Measurements from ENCODE around the gene LAT. TPM values are rescaled to one million over a fixed set of nuclear protein-coding genes. Genes with fewer than 3 reads are reported as not detected.

LAT gene
- total RNA-seq, 1 experiment from 2014 or later, result 3.3 TPM

GRCh38 chr16:28935924-28936783 lies 48.7 kb upstream of the LAT start:
- peak; percentile 69 for DNase-seq (ENCODE audit: low read depth, low spot score)
- H3K27ac ChIP-seq (ENCODE audit: low read depth, low read length), result no peak overlapping the region
- H3K9me3 ChIP-seq (ENCODE audit: control insufficient read depth in 1 of 2, insufficient read depth in 1 of 2, low read depth in 1 of 2, low read length in 2 of 2), result no peaks in the 10 kb centered on the region
- H3K9ac ChIP-seq (ENCODE audit: low read length), result no peak overlapping the region
- ATAC-seq, result peak; percentile 99
- H4K20me1 ChIP-seq (ENCODE audit: insufficient read depth), result no peaks in the 10 kb centered on the region
- H3K4me3 ChIP-seq (replicated peaks in 1 of 2; ENCODE audit: low read depth in 1 of 2, low read length in 2 of 2), result peak overlapping the region in 1 of 2 experiments; percentile 39; a peak in 3 of 4 replicates
- CTCF ChIA-PET, result interaction anchor here (1.1 kb wide), 1 partner anchor 9 kb away, joined by 10 read pairs; no protein-coding TSS in a partner anchor
- peak overlapping the region; percentile 56 for H2AFZ ChIP-seq (ENCODE audit: low read depth, low read length, poor library complexity, severe bottlenecking)
- peak overlapping the region; percentile 66 for H3K4me2 ChIP-seq (ENCODE audit: low read length)
- intact Hi-C loops (cut with micrococcal nuclease), result no loop called here
- POLR2A ChIA-PET, result interaction anchor here (0.8 to 1.1 kb wide), 2 partner anchors 9 to 14 kb away, joined by 4 read pairs; partner anchors contain the start of gene NFATC2IP
- no peaks in the 10 kb centered on the region for H3K27me3 ChIP-seq (ENCODE audit: insufficient read depth, low read length)
- peaks cover 4 to 19% of the 10 kb centered on the region in 2 experiments; a peak in 3 of 4 replicates for H3K4me1 ChIP-seq (ENCODE audit: control insufficient read depth in 1 of 2, insufficient read depth in 2 of 2, low read length in 2 of 2)
- TF ChIP-seq ATF3 (IDR thresholded peaks at IDR 0.05) (no peak), TCF7L2 (IDR thresholded peaks at IDR 0.05; ENCODE audit: borderline replicate concordance, extremely low read depth, insufficient read depth, insufficient read length) (peak; percentile 21), RAD21 (IDR thresholded peaks at IDR 0.05; ENCODE audit: low read depth) (no peak)
- no peaks in the 10 kb centered on the region for H3K36me3 ChIP-seq (ENCODE audit: control insufficient read depth in 1 of 2, insufficient read depth in 2 of 2, low read length in 2 of 2)
- no TSS peak for BruUV-seq (replicated peaks)
- RAD21 ChIA-PET (ENCODE audit: low non-redundant PET in 1 of 2, low total read pairs in 2 of 2, uncharacterized antibody in 2 of 2, unreplicated experiment in 2 of 2), result interaction anchor here (0.5 to 0.9 kb wide), 2 partner anchors 9 to 108 kb away, joined by 3 read pairs; no protein-coding TSS in a partner anchor
- no peaks in the 10 kb centered on the region for H3K79me2 ChIP-seq (ENCODE audit: insufficient read depth, low read length)
- H3K9me2 ChIP-seq (ENCODE audit: insufficient read depth), result no peaks in the 10 kb centered on the region

- Histone ChIP-seq H3K9ac (ENCODE audit: low read length) (no peak overlapping the region), H3K36me3 (ENCODE audit: control insufficient read depth in 1 of 2, insufficient read depth in 2 of 2, low read length in 2 of 2) (no peaks in the 10 kb centered on the region), H3K9me2 (ENCODE audit: insufficient read depth) (no peaks in the 10 kb centered on the region), H3K4me3 (replicated peaks in 1 of 2; ENCODE audit: low read depth in 1 of 2, low read length in 2 of 2) (no peak overlapping the region), H3K79me2 (ENCODE audit: insufficient read depth, low read length) (no peaks in the 10 kb centered on the region), H4K20me1 (ENCODE audit: insufficient read depth) (no peaks in the 10 kb centered on the region), H2AFZ (ENCODE audit: low read depth, low read length, poor library complexity, severe bottlenecking) (no peak overlapping the region), H3K27me3 (ENCODE audit: insufficient read depth, low read length) (no peaks in the 10 kb centered on the region), H3K9me3 (ENCODE audit: control insufficient read depth in 1 of 2, insufficient read depth in 1 of 2, low read depth in 1 of 2, low read length in 2 of 2) (no peaks in the 10 kb centered on the region), H3K4me2 (ENCODE audit: low read length) (peak overlapping the region; percentile 66; the same call in 1 of the 2 replicates), H3K27ac (ENCODE audit: low read depth, low read length) (no peak overlapping the region), H3K4me1 (ENCODE audit: control insufficient read depth in 1 of 2, insufficient read depth in 2 of 2, low read length in 2 of 2) (peaks cover 4 to 19% of the 10 kb centered on the region in 2 experiments; a peak in 3 of 4 replicates)
- intact Hi-C loops (cut with micrococcal nuclease), result no loop called here
- DNase-seq (ENCODE audit: low read depth, low spot score), result no peak
- POLR2A ChIA-PET, result interaction anchor here (0.8 to 1.1 kb wide), 2 partner anchors 10 to 14 kb away, joined by 4 read pairs; partner anchors contain the start of gene NFATC2IP
- ATAC-seq, result no peak; the same call in 1 of the 2 replicates
- RAD21 ChIA-PET (ENCODE audit: low non-redundant PET in 1 of 2, low total read pairs in 2 of 2, uncharacterized antibody in 2 of 2, unreplicated experiment in 2 of 2), result interaction anchor here (0.5 to 0.9 kb wide), 2 partner anchors 8 to 108 kb away, joined by 3 read pairs; no protein-coding TSS in a partner anchor
- CTCF ChIA-PET, result interaction anchor here (1.1 kb wide), 1 partner anchor 8 kb away, joined by 10 read pairs; no protein-coding TSS in a partner anchor
- BruUV-seq (replicated peaks), result no TSS peak
- TF ChIP-seq RAD21 (IDR thresholded peaks at IDR 0.05; ENCODE audit: low read depth), result no peak
- no peak for TF ChIP-seq CTCF (IDR thresholded peaks at IDR 0.05 in 2 of 3, conservative IDR thresholded peaks at IDR 0.05 in 1 of 3; ENCODE audit: borderline replicate concordance in 1 of 3, insufficient read depth in 1 of 3, low read depth in 2 of 3, low read length in 2 of 3)
- TF ChIP-seq ZFX (IDR thresholded peaks at IDR 0.05), result no peak
- TF ChIP-seq POLR2A (IDR thresholded peaks at IDR 0.05; ENCODE audit: borderline replicate concordance, extremely low read depth, insufficient read depth, insufficient read length), result no peak
- no peak for TF ChIP-seq EGR1 (IDR thresholded peaks at IDR 0.05; ENCODE audit: low read depth)
- no peak for TF ChIP-seq SRF (IDR thresholded peaks at IDR 0.05; ENCODE audit: low read depth)
- TF ChIP-seq MAX (IDR thresholded peaks at IDR 0.05), result no peak
- no peak for TF ChIP-seq REST (IDR thresholded peaks at IDR 0.05; ENCODE audit: low read depth)
Observed at GRCh38 chr16:28936784-28937155, 48.1 kb upstream of the LAT start.

Data from HCT116 (cell line).